WERI-Rb-1 (cell line): ENCODE measurements around the gene RHOG.

Experiments
- DNase-seq: peaks from one replicate; pipeline ENCODE4 v3.0.0-alpha.2; 2020
- H3K27ac ChIP-seq: fragments of 250-450 bp; sonication (Bioruptor Pico); 2 replicates; pipeline ENCODE4 v1.5.1; 2020; ENCODE audit warnings: mild to moderate bottlenecking, moderate library complexity
- H3K27me3 ChIP-seq: fragments of 250-450 bp; sonication (Bioruptor Pico); 2 replicates; pipeline ENCODE4 v1.5.1; 2021; ENCODE audit warnings: mild to moderate bottlenecking, low read depth, moderate library complexity; ENCODE audit not compliant: insufficient read depth, severe bottlenecking
- H3K36me3 ChIP-seq: fragments of 250-450 bp; sonication (Bioruptor Pico); 2 replicates; pipeline ENCODE4 v1.5.1; 2020; ENCODE audit warnings: mild to moderate bottlenecking, moderate library complexity
- H3K4me3 ChIP-seq: 2 replicates; pipeline ENCODE4 v1.5.1; 2011; ENCODE audit warnings: low read depth, mild to moderate bottlenecking, control low read depth, low read length
- H3K9me3 ChIP-seq: fragments of 250-450 bp; sonication (Bioruptor Pico); 2 replicates; pipeline ENCODE4 v1.5.1; 2021; ENCODE audit warnings: mild to moderate bottlenecking, moderate library complexity; ENCODE audit not compliant: severe bottlenecking
- TF ChIP-seq, protein P1 (sequence below): IDR thresholded peaks from 2 replicates; pipeline ENCODE4 v1.5.1; 2011; ENCODE audit warnings: low read depth, mild to moderate bottlenecking, control low read depth, inconsistent platforms, low read length

Gene RHOG

GRCh38 chr11:3853545-3853842 lies 12.7 kb upstream of the RHOG start:
- H3K27me3 ChIP-seq: no peaks in the 10 kb centered on the region
- H3K27ac ChIP-seq: no peak overlapping the region
- H3K4me3 ChIP-seq: no peak overlapping the region
- TF ChIP-seq, protein P1, sequence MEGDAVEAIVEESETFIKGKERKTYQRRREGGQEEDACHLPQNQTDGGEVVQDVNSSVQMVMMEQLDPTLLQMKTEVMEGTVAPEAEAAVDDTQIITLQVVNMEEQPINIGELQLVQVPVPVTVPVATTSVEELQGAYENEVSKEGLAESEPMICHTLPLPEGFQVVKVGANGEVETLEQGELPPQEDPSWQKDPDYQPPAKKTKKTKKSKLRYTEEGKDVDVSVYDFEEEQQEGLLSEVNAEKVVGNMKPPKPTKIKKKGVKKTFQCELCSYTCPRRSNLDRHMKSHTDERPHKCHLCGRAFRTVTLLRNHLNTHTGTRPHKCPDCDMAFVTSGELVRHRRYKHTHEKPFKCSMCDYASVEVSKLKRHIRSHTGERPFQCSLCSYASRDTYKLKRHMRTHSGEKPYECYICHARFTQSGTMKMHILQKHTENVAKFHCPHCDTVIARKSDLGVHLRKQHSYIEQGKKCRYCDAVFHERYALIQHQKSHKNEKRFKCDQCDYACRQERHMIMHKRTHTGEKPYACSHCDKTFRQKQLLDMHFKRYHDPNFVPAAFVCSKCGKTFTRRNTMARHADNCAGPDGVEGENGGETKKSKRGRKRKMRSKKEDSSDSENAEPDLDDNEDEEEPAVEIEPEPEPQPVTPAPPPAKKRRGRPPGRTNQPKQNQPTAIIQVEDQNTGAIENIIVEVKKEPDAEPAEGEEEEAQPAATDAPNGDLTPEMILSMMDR: no peak
- no peaks in the 10 kb centered on the region for H3K9me3 ChIP-seq
- DNase-seq: no peak
- H3K36me3 ChIP-seq: no peaks in the 10 kb centered on the region

- Histone ChIP-seq H3K27me3 (no peaks in the 10 kb centered on the region), H3K27ac (no peak overlapping the region), H3K9me3 (no peaks in the 10 kb centered on the region), H3K36me3 (no peaks in the 10 kb centered on the region), H3K4me3 (no peak overlapping the region)
- TF ChIP-seq, protein P1: peak; percentile 51
- no peak for DNase-seq
Measured at GRCh38 chr11:3849297-3849874, 8.6 kb upstream of the RHOG start.

- no peaks in the 10 kb centered on the region for H3K36me3 ChIP-seq
- no peak overlapping the region for H3K4me3 ChIP-seq
- H3K27me3 ChIP-seq: no peaks in the 10 kb centered on the region
- TF ChIP-seq, protein P1: no peak
- DNase-seq: no peak
- H3K9me3 ChIP-seq: no peaks in the 10 kb centered on the region
- no peak overlapping the region for H3K27ac ChIP-seq
Measured at GRCh38 chr11:3845670-3846069, 4.9 kb upstream of the RHOG start.

- H3K27ac ChIP-seq: no peak overlapping the region
- no peaks in the 10 kb centered on the region for H3K36me3 ChIP-seq
- no peak overlapping the region for H3K4me3 ChIP-seq
Measured at GRCh38 chr11:3845246-3845645, 4.5 kb upstream of the RHOG start.

DNA sequence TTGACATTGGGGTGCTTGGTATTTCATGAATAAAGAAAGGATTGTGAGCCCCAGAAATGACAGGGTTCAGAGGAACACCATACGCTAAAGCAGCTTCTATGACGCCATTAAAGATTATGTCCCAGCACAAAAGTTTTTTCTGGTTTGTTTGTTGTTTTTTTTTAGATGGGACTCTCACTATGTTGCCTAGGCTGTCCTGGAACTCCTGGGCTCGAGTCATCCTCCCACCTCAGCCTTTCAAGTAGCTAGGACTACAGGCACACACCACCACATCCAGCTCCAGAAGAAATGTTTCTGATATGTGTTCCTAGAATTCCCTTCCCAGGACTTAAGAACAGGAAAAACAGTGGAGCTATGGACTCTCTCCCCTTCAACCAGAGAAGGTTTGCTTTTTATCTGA lies 2.6 kb upstream of the RHOG start:
- no peaks in the 10 kb centered on the region for H3K9me3 ChIP-seq
- no peak overlapping the region for H3K4me3 ChIP-seq
- TF ChIP-seq, protein P1: no peak
- no peaks in the 10 kb centered on the region for H3K27me3 ChIP-seq
- DNase-seq: no peak
- H3K36me3 ChIP-seq: peaks cover 5% of the 10 kb centered on the region; the same call in 1 of the 2 replicates
- no peak overlapping the region for H3K27ac ChIP-seq

More at GRCh38 chr11:3845246-3845645, 4.5 kb upstream of the RHOG start:
- no peaks in the 10 kb centered on the region for H3K27me3 ChIP-seq
- no peaks in the 10 kb centered on the region for H3K9me3 ChIP-seq
- TF ChIP-seq, protein P1: no peak
- DNase-seq: no peak
